Measurements from ENCODE around the gene THAP8. TPM values are rescaled to one million over a fixed set of nuclear protein-coding genes. Genes with fewer than 3 reads are reported as not detected.

Gene THAP8
- total and polyA plus RNA-seq, 10 of the 15 experiments (the other 5 are each of a cell fraction or from before 2014, with no cell fraction given) = 0.24 to 4.4 (median 2.6) TPM

DNA sequence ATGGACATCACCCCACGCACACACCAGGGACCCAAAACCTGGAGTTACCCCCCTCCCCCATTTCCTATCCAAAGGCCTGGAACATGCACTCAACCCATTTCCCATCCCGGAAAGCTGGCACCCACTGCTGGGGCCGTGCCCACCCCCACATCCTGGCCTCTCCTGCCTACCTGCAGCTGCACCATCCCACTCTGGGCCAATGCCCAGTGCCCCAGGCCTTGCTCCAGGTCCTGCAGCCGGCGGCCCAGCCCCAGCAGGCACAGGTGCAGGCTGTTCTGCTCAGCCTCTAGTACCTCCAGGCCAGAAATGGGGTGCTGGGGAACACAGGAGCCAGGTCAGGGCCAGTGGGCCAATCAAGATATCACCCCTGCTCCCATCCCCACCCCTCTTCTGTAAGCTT is 47.1 kb downstream of the THAP8 start:
- no peaks in the 10 kb centered on the region for H3K4me1 ChIP-seq (ENCODE audit: control insufficient read depth, insufficient read depth, low read length)
- H3K4me3 ChIP-seq = no peak overlapping the region
- H3K79me2 ChIP-seq (ENCODE audit: control insufficient read depth, insufficient read depth, low read length) = no peaks in the 10 kb centered on the region
- H2AFZ ChIP-seq (ENCODE audit: control insufficient read depth, low read depth, low read length) = no peak overlapping the region
- no TSS peak for BruUV-seq (replicated peaks)
- DNase-seq (ENCODE audit: low read depth, low spot score) (no peak), FAIRE-seq (no peak), ATAC-seq (no peak)
- no peaks in the 10 kb centered on the region for H3K27me3 ChIP-seq (replicated peaks in 1 of 2; ENCODE audit: control insufficient read depth in 2 of 2, insufficient read depth in 2 of 2, low read length in 1 of 2)
- no peaks in the 10 kb centered on the region for H4K20me1 ChIP-seq (ENCODE audit: control insufficient read depth, insufficient read depth)
- no peak overlapping the region for H3K9ac ChIP-seq (ENCODE audit: control insufficient read depth, insufficient read depth, low read length)
- H3K27ac ChIP-seq (ENCODE audit: control insufficient read depth, insufficient read depth) = no peak overlapping the region
- H3K4me2 ChIP-seq (ENCODE audit: control insufficient read depth, insufficient read depth) = no peak overlapping the region
- POLR2A ChIA-PET = no interaction called here
- in situ Hi-C loops (cut with MboI) (no loop called here), intact Hi-C loops (cut with micrococcal nuclease; ENCODE audit: unreplicated experiment) (no loop called here)
- RAD21 ChIA-PET (ENCODE audit: unreplicated experiment) = no interaction called here
- no peak for TF ChIP-seq SPI1 (IDR thresholded peaks at IDR 0.05; ENCODE audit: borderline replicate concordance, insufficient read depth, low read depth, low read length)
- no peak for TF ChIP-seq NBN (IDR thresholded peaks at IDR 0.05)
- TF ChIP-seq KDM1A (IDR thresholded peaks at IDR 0.05; ENCODE audit: borderline replicate concordance) = no peak
- TF ChIP-seq POLR2AphosphoS5 (IDR thresholded peaks at IDR 0.05; ENCODE audit: low read length) = no peak
- TF ChIP-seq NFIC (IDR thresholded peaks at IDR 0.05; ENCODE audit: low read depth, low read length) = no peak
- no peak for TF ChIP-seq MEF2B (IDR thresholded peaks at IDR 0.05; ENCODE audit: partially characterized antibody, poor library complexity, severe bottlenecking)
- WGBS (ENCODE audit: insufficient coverage, insufficient replicate concordance, low lambda C conversion rate, missing lambda C conversion rate) = 82% methylated on average over 5 of the region's 5 CpGs
- SMC1A ChIA-PET (ENCODE audit: uncharacterized antibody, unreplicated experiment) = no interaction called here
- no peaks in the 10 kb centered on the region for H3K9me3 ChIP-seq (replicated peaks; ENCODE audit: control insufficient read depth, insufficient read depth, low read length)
- CTCF ChIA-PET = interaction anchor here (0.5 to 0.6 kb wide), 2 partner anchors 9 to 57 kb away, joined by 3 read pairs; no protein-coding TSS in a partner anchor
- H3K36me3 ChIP-seq (ENCODE audit: control insufficient read depth in 2 of 2, insufficient read depth in 2 of 2, low read length in 1 of 2) = no peaks in the 10 kb centered on the region

DNA sequence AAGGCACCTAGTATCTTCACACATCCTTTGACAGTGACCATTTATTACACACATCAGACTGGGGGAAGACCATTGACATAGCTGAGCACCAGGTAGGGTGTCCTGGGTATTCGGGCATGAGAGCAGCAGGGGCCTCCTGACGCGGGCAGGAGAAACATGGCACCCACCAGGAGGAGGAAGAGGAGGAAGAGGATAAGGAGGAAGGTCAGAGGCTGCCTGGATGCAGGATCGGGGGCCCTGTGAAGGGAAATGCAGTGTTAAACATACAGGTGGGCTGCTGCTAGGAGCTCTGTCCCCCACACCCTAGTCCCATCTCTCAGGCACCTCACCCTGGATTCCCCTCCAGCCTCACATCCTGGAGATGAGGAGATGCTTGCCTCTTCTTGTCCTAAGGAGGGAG is 50.8 kb downstream of the THAP8 start:
- Histone ChIP-seq H4K20me1 (ENCODE audit: control insufficient read depth, insufficient read depth) (no peaks in the 10 kb centered on the region), H3K4me1 (ENCODE audit: control insufficient read depth, insufficient read depth, low read length) (no peaks in the 10 kb centered on the region), H3K36me3 (ENCODE audit: control insufficient read depth in 2 of 2, insufficient read depth in 2 of 2, low read length in 1 of 2) (no peaks in the 10 kb centered on the region), H3K4me2 (ENCODE audit: control insufficient read depth, insufficient read depth) (no peak overlapping the region), H3K27me3 (replicated peaks in 1 of 2; ENCODE audit: control insufficient read depth in 2 of 2, insufficient read depth in 2 of 2, low read length in 1 of 2) (no peaks in the 10 kb centered on the region), H3K4me3 (no peak overlapping the region), H3K9me3 (replicated peaks; ENCODE audit: control insufficient read depth, insufficient read depth, low read length) (no peaks in the 10 kb centered on the region), H2AFZ (ENCODE audit: control insufficient read depth, low read depth, low read length) (no peak overlapping the region), H3K9ac (ENCODE audit: control insufficient read depth, insufficient read depth, low read length) (no peak overlapping the region), H3K79me2 (ENCODE audit: control insufficient read depth, insufficient read depth, low read length) (peaks cover 3% of the 10 kb centered on the region; the same call in 1 of the 2 replicates), H3K27ac (ENCODE audit: control insufficient read depth, insufficient read depth) (no peak overlapping the region)
- FAIRE-seq (no peak), ATAC-seq (no peak), DNase-seq (ENCODE audit: low read depth, low spot score) (no peak)
- ChIA-PET SMC1A (ENCODE audit: uncharacterized antibody, unreplicated experiment) (no interaction called here), CTCF (interaction anchor here (0.6 to 1.9 kb wide), 3 partner anchors 11 to 412 kb away, joined by 3 to 7 read pairs (median 4); partner anchors contain the start of gene ALKBH6), POLR2A (no interaction called here), RAD21 (ENCODE audit: unreplicated experiment) (interaction anchor here (0.7 kb wide), 1 partner anchor 53 kb away, joined by 3 read pairs; no protein-coding TSS in a partner anchor)
- 100% methylated on average over 3 of the region's 4 CpGs for WGBS (ENCODE audit: insufficient coverage, insufficient replicate concordance, low lambda C conversion rate, missing lambda C conversion rate)
- BruUV-seq (replicated peaks) = no TSS peak
- in situ Hi-C loops (cut with MboI) (no loop called here), intact Hi-C loops (cut with micrococcal nuclease; ENCODE audit: unreplicated experiment) (no loop called here)
- TF ChIP-seq PAX8 (IDR thresholded peaks at IDR 0.05) (no peak), CHD1 (IDR thresholded peaks at IDR 0.05; ENCODE audit: low read depth, low read length) (no peak), NFYA (IDR thresholded peaks at IDR 0.05; ENCODE audit: borderline replicate concordance, low read depth, low read length) (no peak), NR2F1 (conservative IDR thresholded peaks at IDR 0.05) (no peak), SUZ12 (IDR thresholded peaks at IDR 0.05; ENCODE audit: unreplicated experiment) (no peak)
- TF ChIP-seq, protein P1, sequence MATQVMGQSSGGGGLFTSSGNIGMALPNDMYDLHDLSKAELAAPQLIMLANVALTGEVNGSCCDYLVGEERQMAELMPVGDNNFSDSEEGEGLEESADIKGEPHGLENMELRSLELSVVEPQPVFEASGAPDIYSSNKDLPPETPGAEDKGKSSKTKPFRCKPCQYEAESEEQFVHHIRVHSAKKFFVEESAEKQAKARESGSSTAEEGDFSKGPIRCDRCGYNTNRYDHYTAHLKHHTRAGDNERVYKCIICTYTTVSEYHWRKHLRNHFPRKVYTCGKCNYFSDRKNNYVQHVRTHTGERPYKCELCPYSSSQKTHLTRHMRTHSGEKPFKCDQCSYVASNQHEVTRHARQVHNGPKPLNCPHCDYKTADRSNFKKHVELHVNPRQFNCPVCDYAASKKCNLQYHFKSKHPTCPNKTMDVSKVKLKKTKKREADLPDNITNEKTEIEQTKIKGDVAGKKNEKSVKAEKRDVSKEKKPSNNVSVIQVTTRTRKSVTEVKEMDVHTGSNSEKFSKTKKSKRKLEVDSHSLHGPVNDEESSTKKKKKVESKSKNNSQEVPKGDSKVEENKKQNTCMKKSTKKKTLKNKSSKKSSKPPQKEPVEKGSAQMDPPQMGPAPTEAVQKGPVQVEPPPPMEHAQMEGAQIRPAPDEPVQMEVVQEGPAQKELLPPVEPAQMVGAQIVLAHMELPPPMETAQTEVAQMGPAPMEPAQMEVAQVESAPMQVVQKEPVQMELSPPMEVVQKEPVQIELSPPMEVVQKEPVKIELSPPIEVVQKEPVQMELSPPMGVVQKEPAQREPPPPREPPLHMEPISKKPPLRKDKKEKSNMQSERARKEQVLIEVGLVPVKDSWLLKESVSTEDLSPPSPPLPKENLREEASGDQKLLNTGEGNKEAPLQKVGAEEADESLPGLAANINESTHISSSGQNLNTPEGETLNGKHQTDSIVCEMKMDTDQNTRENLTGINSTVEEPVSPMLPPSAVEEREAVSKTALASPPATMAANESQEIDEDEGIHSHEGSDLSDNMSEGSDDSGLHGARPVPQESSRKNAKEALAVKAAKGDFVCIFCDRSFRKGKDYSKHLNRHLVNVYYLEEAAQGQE (IDR thresholded peaks at IDR 0.05; ENCODE audit: low read depth, low read length) = no peak
- TF ChIP-seq, protein P2, sequence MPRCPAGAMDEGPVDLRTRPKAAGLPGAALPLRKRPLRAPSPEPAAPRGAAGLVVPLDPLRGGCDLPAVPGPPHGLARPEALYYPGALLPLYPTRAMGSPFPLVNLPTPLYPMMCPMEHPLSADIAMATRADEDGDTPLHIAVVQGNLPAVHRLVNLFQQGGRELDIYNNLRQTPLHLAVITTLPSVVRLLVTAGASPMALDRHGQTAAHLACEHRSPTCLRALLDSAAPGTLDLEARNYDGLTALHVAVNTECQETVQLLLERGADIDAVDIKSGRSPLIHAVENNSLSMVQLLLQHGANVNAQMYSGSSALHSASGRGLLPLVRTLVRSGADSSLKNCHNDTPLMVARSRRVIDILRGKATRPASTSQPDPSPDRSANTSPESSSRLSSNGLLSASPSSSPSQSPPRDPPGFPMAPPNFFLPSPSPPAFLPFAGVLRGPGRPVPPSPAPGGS (IDR thresholded peaks at IDR 0.05; ENCODE audit: borderline replicate concordance, insufficient read depth, low read depth, low read length, poor library complexity, severe bottlenecking) = no peak
